SH-SY5Y (cell line): Measurements from ENCODE around the gene TOP2A.
A peak's percentile ranks its signal among the peaks of the same experiment; 100 is the strongest.

Experiments
- GATA2 ChIP-seq: IDR thresholded peaks from 2 replicates; pipeline ENCODE4 v1.6.1; 2011; ENCODE audit warnings: mild to moderate bottlenecking, low read depth, low read length
- GATA3 ChIP-seq: IDR thresholded peaks from 2 replicates; pipeline ENCODE4 v1.6.1; 2011; ENCODE audit warnings: low read depth, mild to moderate bottlenecking, low read length, moderate library complexity

- TF ChIP-seq GATA2 (0 out of 2 replicates have a peak, but pooled peaks have one; percentile 20), GATA3 (no peak)
Measured at GRCh38 chr17:40355123-40355803, 62.4 kb downstream of the TOP2A start.
